ENCODE data around the gene IGIP. TPM values are rescaled to one million over a fixed set of nuclear protein-coding genes. Genes with fewer than 3 reads are reported as not detected.
A peak's percentile ranks its signal among the peaks of the same experiment; 100 is the strongest.

Gene IGIP
- total and polyA plus RNA-seq, 9 donors = 6.8 to 17.3 (median 12.9) TPM

- H3K27ac ChIP-seq = peak overlapping the region in 1 of 2 donors; percentile 96
- no peak overlapping the region for H3K4me3 ChIP-seq
- no peaks in the 10 kb centered on the region for H3K27me3 ChIP-seq
- TF ChIP-seq, protein P1, sequence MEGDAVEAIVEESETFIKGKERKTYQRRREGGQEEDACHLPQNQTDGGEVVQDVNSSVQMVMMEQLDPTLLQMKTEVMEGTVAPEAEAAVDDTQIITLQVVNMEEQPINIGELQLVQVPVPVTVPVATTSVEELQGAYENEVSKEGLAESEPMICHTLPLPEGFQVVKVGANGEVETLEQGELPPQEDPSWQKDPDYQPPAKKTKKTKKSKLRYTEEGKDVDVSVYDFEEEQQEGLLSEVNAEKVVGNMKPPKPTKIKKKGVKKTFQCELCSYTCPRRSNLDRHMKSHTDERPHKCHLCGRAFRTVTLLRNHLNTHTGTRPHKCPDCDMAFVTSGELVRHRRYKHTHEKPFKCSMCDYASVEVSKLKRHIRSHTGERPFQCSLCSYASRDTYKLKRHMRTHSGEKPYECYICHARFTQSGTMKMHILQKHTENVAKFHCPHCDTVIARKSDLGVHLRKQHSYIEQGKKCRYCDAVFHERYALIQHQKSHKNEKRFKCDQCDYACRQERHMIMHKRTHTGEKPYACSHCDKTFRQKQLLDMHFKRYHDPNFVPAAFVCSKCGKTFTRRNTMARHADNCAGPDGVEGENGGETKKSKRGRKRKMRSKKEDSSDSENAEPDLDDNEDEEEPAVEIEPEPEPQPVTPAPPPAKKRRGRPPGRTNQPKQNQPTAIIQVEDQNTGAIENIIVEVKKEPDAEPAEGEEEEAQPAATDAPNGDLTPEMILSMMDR (IDR thresholded peaks at IDR 0.05) = no peak
- 33 to 56% (median 42%) methylated on average over 5 of the region's 5 CpGs for WGBS, 3 donors
- H3K36me3 ChIP-seq = no peaks in the 10 kb centered on the region
- no peak for DNase-seq
- no peaks in the 10 kb centered on the region for H3K9me3 ChIP-seq
- H3K4me1 ChIP-seq (ENCODE audit: insufficient read depth) = peaks cover 2% of the 10 kb centered on the region
- intact Hi-C loops (cut with DNase I) = no loop called here
Measured at GRCh38 chr5:140106101-140106500, 19.6 kb upstream of the IGIP start.

- H3K27me3 ChIP-seq = no peaks in the 10 kb centered on the region
- peak overlapping the region; percentile 86 to 96 for H3K27ac ChIP-seq
- TF ChIP-seq EP300 (IDR thresholded peaks at IDR 0.05) = no peak
- intact Hi-C loops (cut with DNase I) = no loop called here
- peaks cover 6% of the 10 kb centered on the region for H3K4me1 ChIP-seq (ENCODE audit: insufficient read depth)
- H3K9me3 ChIP-seq = no peaks in the 10 kb centered on the region
- DNase-seq = no peak
- peak overlapping the region; percentile 83 for H3K4me3 ChIP-seq
- 24 to 33% (median 30%) methylated on average over 16 of the region's 16 CpGs for WGBS, 3 donors
- no peaks in the 10 kb centered on the region for H3K36me3 ChIP-seq
Measured at GRCh38 chr5:140106805-140107311, 18.9 kb upstream of the IGIP start.

DNA sequence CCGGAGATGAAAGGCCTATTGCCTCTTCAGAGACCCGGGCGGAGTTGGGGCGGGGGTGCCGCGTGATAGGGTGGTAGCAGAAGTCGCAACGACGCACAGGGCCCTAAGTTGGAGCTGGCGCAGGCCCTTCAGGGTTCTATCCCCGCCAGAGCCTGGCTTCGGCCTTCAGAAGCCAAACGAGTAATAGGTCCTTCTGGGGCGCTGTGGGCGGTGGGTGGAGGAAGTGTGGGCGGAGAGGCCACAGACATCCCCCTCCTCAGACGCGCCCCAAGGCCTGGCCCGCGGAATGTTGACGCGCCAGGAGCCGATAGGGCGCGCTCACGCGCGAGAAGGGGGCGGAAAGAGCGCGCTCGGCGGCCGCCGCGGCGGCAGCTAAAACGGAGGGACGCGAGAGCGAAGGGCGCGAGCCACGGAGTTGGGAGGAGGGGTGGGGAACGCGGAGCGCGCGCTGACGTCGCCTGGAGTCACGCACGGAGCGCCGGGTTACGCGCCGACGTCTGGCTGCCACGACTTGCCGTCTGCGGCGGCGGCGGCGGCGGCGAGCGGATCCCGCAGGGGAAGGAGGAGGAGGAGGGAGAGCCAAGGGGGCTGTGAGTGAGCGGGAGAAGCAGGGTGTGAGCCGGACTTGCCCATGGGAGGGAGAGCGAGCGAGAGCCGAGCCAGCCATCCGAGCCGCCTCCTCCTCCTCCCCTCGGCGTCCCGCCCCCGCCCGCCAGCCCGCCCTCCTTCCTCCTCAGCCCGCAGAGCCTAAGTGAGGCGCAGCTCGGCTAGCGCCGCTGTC is 18.2 kb upstream of the IGIP start:
- no peaks in the 10 kb centered on the region for H3K9me3 ChIP-seq
- no peaks in the 10 kb centered on the region for H3K27me3 ChIP-seq
- DNase-seq = peak; percentile 92 to 97 (median 94)
- TF ChIP-seq, protein P1 (IDR thresholded peaks at IDR 0.05) = peak in 2 of 3 donors; percentile 27 to 40
- TF ChIP-seq POLR2A (IDR thresholded peaks at IDR 0.05) (peak; percentile 90), EP300 (IDR thresholded peaks at IDR 0.05) (no peak)
- intact Hi-C loops (cut with DNase I) = no loop called here
- peak overlapping the region; percentile 83 for H3K4me3 ChIP-seq
- peaks cover 11% of the 10 kb centered on the region for H3K4me1 ChIP-seq (ENCODE audit: insufficient read depth)
- 0% methylated on average over 62 to 85 of the region's 88 CpGs for WGBS, 3 donors
- H3K27ac ChIP-seq = peak overlapping the region; percentile 86 to 96
- no peaks in the 10 kb centered on the region for H3K36me3 ChIP-seq

DNA sequence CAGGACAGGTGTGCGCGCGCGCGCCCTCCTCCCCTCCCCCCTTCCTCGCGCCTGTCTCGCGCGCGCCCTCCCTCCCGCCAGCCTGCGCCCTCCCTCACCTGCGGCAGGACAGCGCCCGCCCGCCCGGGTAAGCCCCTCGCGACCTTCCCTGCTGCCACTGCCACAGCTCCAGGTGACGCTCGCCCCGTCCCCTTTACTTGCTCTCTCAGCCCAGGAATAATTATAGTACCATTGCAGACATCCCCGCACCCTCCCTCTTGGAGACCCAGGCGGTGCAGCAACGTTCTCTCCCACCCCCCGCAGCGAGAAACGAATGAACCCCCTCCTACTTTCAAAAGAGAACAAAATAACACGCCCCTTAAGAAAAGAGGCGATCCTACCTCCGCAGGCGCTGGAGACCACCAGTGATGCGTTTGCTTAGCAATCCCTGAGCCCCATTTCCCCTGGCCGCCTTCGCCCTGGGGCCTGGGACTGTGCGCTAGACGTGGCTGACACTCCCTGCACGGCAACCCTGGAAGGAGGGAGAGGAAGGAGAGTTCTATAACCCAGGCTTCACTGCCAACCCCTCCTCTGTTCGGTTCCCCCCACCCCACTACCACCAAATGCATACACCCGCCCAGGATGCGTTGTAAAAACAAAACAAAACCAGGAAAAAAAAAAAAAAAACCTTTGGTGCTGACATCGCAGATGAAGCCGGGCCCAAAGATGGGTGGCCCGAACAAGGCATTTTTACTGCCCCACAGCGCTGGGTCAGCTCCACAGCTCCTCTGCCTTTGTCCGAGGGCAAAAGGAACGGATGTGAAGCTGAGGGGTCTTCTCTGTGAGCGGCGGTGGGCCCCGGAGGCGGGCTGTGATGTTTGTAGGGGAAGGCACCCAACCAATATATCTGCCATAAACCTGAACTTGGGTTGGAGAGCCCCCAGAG is 17.4 kb upstream of the IGIP start:
- TF ChIP-seq, protein P1 (IDR thresholded peaks at IDR 0.05) = no peak
- TF ChIP-seq POLR2A (IDR thresholded peaks at IDR 0.05) = no peak
- TF ChIP-seq EP300 (IDR thresholded peaks at IDR 0.05) = no peak
- Histone ChIP-seq H3K27me3 (no peaks in the 10 kb centered on the region), H3K36me3 (no peaks in the 10 kb centered on the region), H3K9me3 (no peaks in the 10 kb centered on the region), H3K27ac (peak overlapping the region; percentile 86 to 96), H3K4me3 (peak overlapping the region; percentile 83), H3K4me1 (ENCODE audit: insufficient read depth) (peaks cover 15% of the 10 kb centered on the region)
- DNase-seq = peak in 4 of 5 donors; percentile 21 to 53 (median 44)
- intact Hi-C loops (cut with DNase I) = no loop called here
- 2 to 7% (median 3%) methylated on average over 38 to 52 of the region's 52 CpGs for WGBS, 3 donors
